8988T (cell line): ENCODE measurements around the gene CETN2.
"Not testable (repeated sequence)": the region's sequence is repeated elsewhere in the genome, so short reads cannot be mapped to it uniquely, and the experiment has no call there.

Source experiments
- DNase-seq: peaks from one replicate; pipeline ENCODE4 v3.0.0; 2011

Gene CETN2

DNA sequence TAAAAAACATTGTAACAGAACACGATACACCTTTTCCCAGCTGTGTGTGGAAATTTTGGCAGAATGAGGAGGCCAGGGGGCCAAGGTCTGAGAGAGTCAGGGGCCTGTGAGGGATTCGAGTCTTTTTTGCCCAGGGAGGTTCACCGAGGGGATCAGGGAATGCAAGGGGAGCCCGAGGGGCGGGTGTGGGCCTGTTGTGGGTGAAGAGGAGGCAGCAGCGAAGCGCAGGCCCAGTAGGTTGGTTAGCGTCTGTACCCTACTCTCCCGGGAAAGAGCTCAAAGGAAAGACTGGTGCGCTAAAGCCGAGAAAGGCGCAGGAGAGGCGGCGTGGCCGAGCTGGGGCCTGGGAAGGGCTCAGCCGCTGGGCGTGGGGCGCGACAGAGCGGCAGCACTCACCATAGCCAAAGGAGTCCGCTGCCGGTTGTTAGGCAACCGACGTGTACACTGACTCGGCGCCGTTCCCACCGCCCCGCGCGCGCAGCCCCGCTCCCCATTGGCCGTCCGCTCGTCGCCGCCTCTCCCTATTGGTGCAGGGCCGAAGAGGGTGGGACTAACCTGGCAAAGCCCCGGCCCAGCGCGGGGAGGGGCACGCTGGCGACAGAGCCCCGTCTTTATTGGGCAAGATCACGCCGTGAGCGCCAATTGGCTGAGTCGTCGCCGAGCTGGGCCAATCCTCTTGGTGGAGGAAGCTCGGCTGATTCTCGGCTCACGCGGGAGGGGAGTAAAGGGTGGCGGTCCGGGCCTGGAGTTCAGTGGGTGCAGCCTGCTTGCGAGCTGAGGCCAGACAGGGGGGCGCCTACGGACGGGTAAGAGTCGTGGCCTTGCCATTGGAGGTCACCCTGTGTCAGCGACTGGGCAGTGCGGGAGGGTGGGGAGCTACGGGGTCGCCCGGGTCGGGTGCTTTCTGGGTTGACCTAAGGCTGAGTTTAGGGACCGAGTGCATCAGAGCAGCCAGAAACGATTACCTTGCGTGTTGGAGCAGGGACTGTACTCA, at the start of gene CETN2, which contains the start of gene NSDHL:
Gene CETN2, minus strand, starts transcription at position 446 of the 994 bp plus-strand sequence. Its CDS starts 47 bp downstream, at position 399.
Gene NSDHL, plus strand, starts transcription at position 752 of the 994 bp plus-strand sequence. CDS start 15,262 bp downstream, outside the sequence.
- peak; percentile 63 for DNase-seq

DNA sequence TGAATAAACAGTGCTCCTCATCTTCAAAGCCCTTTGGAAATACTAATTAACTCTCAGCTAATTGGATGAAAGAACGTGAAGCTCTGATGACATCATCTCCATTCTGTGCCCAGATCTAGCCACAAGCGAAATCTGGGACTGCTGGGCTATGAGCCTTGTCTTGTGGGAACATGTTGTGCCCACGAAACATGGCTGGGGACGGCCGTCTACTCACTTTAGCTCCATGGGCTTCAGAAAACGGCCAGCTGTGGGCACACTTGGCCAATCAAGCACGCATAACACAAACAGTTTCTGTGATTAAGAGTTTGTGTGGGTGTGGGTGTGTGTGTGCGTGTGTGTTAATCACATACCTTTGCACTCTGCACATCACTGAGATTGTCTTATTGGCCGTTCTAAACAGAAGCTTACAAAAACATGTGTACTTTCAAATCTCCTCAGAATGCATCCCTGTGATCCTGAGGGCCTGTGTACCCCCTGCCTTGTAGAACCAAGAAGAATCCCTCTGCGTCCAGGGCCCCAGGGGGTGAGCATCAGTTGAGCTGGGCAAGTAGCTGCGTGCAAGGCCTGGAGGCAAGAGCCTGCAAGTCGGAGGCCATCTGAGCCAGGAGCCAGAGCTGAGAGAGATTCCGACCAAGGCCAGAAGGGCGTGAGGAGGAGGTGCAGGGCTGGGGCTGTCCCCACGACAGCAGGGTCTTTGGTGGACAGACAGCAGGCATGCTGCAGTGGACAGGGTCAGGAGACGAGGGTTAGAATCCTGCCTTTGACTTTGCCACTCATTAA, 48.6 kb upstream of the CETN2 start:
- no peak for DNase-seq

DNA sequence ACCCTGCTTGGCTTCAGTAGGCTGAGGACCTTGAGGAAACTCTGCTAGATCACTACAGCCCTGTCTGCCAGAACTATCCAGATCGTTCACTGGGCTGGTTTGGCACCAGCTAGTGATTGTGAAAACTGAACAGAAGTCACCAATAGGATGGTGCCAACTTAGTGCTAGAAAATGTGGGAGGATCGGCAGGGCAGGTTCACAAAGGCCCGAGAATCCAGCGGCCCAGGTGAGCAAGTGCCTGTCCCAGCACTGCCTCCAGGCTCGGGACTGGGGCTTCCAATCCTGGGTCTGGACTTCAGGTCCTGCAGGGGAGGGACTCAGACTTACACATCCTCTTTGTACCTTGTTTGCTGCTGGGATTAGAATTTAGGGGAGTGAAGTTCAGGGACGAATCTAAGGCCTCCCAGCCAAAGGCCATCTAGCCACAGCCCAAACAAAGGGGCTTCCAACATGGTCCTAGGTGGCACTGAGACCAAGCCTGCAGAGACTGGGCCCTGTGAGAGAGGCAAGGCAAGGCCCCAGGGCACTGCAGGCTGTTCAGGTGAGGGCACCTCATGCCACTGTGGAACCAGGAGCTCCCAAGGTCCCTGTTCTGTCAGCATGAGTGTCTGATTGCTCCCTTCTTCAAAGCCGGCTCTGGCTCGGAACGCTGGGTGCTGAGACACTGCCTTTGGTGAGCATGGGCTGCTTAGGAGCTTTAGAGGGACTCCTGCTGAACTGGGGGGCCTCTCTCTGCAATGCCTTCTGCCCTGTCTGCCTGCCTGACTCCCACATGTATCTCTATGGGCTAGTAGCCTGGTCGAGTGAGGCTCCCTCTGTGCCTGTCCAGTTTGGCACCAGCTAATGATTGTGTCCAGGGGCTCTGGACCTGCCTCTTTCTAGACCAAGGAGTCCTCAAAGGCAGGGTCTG, 46.6 kb upstream of the CETN2 start:
- no peak for DNase-seq

DNA sequence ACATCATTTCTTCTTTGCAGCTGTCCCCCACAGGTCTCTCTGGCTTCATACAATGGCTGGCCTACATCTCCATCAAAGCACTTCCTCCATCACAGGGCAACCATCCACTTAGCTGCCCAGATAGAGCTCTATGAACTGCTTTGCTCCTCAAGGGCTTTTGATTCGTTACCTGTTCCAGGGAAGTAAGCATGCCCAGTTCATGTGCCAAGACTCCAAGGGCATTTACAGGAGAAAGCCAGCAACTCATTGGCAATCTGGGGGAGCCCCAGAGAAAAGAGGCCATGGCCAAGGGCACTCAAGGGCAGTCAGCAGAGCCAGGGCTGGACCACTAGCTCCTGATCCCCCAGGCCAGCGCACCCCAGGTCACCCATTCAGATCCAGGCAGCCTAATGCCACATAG, 42.8 kb upstream of the CETN2 start:
- no peak for DNase-seq

DNA sequence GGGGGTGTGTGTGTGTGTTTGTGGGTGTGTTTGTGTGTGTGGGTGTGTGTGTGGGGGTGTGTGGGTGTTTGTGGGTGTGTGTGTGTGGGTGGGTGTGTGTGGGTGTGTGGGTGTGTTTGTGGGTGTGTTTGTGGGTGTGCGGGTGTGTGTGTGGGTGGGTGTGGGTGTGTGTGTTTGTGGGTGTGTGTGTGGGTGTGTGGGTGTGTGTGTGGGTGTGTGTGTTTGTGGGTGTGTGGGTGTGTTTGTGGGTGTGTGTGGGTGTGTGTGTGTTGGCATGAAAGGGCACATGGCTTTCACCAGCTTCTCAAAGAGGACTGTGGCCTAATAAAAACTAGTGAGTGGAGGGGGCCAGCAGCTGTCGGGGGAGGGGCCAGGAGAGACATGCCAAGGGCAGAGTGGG, 42.0 kb upstream of the CETN2 start:
- DNase-seq = no peak

DNA sequence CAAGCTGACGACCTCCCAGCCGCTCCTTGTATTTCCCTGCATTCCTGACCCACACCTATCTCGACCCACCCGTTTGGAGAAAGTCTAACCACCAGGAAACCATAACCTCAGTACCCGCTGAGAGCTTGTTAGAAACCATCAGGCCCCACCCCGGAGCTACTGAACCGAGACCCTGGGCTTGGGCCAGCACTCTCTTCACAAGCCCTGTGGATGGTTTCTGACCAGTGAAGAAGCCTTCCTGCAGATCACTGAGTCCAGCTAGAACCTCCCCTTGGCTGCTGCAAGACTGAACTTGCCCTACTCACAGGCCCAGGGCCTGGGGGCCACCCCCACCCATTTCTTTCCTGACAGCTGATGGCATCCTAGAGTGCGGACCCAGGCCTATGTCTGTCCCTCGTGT, 40.7 kb upstream of the CETN2 start:
- DNase-seq = no peak

DNA sequence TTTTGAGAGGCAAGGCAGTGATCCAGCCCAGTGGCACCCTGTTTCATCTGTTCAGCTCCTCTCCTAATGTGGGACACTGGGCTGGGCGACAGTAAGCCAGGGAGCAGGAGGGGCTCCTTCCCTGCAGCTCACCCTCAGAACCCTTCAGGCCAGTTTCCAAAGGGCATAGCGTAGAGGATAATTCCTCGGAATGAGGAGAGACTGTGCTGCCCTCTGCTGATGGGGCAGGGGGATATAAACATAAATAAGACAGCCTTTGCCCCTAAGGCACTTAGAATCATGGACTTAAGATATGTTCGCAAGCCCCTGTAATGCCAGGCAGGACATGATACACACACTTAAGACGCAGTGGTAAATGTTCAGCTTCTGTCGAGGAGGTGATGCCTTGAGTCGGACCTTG, 39.4 kb upstream of the CETN2 start:
- DNase-seq = no peak

DNA sequence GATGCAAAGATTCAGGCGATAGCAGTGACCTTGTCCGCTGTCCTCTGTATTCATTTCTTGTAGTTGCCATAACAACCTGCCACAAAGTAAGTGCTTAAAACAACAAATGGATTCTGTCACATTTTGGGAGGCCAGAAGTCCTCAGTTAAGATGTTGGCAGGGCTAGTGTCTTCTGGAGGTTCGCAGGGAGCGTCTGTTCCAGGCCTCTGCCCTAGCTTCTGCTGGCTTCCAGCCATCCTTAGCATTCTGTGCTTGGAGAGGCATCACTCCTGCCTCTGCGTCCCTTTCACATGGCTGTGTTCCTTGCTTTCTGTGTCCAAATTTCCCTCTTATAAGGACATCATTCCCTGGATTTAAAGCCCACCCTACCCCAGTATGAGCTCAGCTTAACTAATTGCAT, 35.8 kb upstream of the CETN2 start:
- DNase-seq = no peak

DNA sequence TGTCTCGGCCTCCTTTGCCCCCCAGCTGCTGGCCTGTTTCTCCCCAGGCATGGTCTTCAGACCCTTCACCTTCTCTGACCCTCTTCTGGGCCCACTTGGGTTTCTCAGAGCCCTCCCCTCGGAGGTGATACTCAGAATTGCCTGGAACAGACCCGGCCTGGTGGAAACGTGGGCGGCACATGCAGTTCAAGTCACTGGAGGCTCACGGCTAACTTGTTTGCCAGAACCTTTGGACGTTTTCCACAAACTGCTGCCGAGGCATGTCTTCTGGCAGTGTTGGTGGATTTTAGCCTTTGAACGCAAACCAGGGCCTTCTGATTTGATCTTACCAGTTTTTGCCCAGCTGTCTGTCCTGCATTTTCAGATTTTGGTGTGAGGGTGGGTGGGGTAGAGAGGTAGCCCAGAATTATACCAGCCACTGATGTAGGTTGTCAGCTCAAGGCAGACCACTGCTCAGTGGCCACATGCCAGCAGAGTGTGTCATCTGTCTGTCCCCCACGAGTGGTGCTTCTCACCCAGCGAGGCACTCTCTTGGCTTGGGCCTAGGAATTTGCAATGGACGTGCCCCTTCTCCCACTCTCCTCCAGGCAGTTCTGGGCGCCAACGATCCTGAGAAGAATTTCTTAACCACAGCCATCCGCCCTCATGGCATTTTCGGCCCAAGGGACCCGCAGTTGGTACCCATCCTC, 34.8 kb upstream of the CETN2 start:
- DNase-seq = no peak

DNA sequence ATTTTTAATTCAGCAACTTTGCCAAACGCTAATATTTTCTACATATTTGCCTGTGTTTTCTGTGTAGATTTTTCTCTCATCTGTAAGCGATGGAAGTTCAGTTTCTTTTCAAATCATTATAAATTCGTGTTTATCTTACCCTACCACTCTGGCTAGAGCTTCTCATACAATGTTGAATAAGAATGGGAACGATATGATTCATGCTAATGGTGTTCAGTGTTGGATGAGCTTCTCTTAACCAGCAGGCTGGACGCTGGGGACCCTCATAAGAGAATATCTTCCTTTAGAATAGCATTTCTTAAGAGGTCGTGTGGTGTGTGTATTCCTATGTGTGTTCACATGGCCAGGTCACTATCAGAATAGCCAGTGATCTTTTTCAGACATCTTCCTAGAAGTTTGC, 31.3 kb upstream of the CETN2 start:
- DNase-seq = no peak

DNA sequence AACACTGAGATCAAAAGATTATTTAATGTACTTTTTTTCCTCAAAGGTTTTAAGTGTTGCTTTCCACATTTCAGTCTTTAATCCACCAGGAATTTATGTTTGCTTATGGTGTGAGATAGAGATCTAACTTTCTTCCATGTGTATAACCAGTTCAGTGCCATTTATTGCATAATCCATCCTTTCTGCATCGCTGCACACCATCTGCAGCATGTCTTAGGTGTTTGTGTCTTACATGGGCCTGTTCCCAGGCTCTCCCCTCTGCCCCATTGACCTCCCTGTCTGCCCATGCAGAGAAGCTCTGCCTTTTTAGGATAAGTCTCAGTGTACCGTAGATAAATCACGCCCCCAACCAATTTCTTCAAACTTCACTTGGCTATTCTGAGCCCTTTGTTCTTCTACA, 30.6 kb upstream of the CETN2 start:
- DNase-seq = no peak

DNA sequence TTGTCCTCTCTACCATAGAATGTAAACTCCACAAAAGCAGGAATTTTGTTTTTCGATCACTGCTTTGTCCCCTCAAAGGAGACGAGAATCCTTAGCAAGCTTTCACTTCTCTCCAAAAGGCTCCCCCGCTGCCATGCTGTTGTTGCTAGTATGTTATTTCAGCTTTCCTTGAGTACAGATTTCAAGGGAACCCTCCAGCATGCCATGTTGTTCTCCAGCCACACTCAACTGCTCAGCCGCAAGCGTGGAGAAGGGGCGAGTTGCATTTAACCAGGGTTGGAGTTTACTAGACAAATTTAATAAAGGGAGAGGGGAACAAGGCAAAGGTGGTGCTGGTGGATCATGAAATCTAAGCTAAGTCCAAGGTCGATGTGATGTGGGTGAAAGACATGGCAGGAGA, 23.4 kb upstream of the CETN2 start:
- no peak for DNase-seq

DNA sequence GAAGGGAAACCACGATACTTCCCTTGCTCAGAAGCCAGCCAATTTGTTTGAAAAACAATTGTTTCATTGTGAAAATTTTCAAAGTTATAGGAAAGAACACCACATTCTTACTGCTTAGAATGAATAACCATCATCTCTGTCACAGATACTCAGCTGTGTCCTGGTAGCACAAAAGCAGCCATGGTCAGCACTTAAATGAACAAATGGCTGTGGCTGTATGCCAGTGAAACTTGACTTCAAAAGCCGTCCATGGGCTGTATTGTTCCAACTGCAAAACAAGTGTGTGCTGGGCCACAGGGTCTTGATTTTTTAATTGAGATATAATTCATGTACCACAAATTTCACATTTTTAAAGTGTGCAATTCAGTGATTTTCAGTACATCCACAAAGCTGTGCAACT, 19.9 kb upstream of the CETN2 start:
- DNase-seq = no peak

DNA sequence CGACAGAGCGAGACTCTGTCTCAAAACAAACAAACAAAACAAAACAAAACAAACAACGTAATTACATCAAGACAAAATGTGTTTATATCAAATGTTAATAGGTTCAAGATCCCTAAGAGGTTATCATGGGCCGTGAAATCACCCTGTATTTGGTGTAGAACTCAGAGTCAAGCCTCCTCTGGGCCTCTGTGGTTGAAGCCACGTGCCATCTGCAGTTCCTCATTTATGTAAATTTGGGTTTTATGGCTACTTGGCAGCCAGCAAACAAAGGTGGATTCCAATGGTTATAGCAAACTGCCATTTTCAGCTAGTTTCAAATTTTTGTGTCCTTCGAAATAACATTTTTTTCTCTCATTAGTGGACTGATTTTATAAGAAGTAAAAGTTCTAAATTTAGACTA, 16.7 kb upstream of the CETN2 start:
- no peak for DNase-seq

DNA sequence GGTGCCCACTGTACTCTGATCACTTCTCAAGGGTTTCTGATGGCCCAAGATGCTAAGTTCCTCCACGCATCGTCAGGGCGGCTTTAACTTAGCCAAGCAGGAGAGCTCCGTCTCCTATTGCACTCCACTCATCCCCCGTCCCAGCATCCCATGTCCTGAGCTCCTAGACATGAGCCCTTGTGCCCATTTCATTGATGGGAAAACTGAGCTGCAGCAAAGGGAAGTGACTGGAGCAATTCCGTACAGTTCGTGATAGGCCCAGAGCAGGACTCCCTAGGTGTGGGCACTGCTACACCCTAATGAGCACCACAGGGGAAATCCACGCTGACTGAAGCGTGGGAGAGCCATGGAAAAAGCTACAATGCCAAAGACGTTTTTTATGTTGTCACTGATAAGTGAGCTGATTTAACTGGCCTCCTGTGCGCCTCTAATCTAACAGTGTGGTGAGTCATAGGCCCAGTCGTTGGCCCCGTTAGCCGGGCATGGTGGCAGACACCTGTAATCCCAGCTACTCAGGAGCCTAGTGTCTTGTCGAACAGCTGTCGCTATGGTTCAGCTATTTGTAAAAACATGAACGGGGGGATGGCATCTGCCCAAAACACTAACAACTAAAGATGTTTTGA, 15.2 kb upstream of the CETN2 start:
- no peak for DNase-seq

DNA sequence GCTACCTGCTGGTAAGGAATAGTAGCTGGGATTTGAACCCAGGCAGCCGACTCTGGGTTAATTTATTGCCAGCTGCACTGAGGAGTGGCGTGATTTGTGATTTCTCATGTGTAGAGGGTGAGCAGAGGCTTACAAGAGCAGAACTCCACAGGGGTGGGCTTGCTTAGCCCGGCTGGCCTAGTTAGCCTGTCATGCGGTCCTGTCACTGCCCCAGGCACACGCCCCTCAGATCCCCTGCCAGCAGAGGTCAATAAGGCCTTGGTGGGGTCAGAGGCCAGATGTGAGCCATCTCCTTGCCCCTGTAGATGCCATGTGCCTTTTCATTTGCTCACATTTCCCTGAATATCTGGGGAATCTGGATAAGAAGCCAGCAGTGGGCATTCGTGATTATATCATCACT, 13.7 kb upstream of the CETN2 start:
- DNase-seq = no peak

DNA sequence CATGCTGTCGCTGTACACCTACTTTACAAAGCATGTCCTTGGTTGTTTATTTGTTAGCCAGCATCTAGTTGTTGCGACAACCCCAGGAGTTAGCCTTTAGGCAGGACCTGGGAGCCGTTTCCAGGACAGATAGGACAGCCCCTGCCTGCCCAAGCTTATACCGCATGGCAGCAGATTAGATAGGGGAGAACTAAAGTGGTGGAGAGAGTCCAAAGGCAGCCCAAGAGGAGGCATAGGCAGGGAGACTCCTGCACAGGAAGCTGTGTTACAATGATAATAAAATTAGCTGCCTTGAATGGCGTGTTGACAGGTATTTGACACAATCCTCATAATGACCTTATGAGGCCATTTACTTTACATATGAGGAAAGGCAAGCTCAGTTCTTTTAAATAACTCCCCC, 13.3 kb upstream of the CETN2 start:
- no peak for DNase-seq

DNA sequence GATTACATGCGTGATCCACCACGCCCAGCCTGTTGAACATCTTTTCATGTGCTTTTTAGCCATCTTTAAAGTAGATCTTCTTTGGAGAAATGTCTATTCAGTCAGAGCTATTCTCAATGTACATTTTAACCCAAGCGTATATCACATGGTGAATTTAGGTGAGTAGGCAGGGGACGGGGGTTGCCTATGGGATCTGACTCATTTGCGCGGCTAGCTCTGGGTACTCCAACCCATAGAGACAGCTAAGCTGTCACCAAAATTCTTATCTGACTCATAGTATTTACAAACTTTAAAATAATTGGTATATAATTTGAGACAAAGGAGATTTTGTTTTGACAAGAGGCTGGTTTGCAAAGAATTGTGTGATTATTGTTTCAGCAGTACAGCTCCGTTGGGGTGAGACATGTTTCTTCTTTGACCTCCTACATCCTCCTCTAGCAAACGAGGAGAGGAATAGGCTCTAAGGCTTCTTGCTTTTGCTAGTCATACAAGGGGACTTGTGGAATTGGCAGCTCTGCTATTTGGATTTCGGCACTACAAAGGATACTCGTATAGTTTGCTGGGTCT, 12.3 kb upstream of the CETN2 start:
- no peak for DNase-seq

DNA sequence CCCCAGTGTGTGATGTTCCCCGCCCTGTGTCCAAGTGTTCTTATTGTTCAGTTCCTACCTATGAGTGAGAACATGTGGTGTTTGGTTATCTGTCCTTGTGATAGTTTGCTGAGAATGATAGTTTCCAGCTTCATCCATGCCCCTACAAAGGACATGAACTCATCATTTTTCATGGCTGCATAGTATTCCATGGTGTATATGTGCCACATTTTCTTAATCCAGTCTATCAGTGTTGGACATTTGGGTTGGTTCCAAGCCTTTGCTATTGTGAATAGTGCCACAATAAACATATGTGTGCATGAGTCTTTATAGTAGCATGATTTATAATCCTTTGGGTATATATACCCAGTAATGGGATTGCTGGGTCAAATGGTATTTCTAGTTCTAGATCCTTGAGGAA, 4.9 kb upstream of the CETN2 start:
- not testable (repeated sequence) for DNase-seq

DNA sequence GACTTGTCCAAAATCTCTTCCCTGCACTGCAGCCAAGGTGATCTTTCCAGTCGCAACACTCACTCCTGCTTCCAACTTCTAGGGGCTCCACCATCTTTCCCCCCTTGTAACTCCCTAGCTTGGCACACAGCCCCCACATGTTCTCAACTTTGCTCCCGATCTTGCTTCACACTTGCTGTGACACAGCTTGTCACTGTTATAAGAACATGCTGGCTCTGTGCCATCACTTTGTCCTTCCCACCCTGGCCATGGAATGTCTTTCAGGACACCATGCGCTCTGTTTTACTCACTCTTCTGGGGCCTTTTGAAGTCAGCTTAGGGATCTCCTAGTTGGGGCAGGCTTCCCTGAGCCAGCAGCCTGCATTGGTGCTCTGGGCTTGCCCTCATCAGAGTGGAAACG, 2.8 kb upstream of the CETN2 start:
- DNase-seq = no peak

DNA sequence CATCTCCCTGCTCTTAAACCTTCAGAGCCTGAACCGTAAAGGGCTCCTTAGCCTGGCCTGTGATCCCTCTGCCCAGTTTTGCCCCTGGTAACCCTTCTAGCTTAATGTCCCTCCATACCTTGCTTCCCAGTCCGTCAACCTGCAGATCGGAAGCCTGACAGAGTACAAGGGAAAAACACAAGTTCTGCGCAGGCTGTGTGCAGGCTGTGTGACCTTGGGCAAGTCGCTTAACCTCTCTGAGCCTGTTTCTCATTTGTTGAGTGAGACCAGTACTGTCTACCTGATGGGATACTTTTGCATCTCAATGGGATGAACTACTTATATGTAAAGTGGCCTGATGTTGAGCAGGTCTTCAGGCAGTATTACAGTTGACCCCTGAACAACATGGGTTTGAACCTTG, 2.0 kb upstream of the CETN2 start:
- no peak for DNase-seq
